ENCODE data around the gene PCDHA11.
"Not testable (repeated sequence)": the region's sequence is repeated elsewhere in the genome, so short reads cannot be mapped to it uniquely, and the experiment has no call there.

The PCDHA11 gene

GRCh38 chr5:140842798-140843733 lies 25.7 kb upstream of the PCDHA11 start:
- in situ Hi-C loops (cut with HindIII; ENCODE audit: low sequenced_read_pairs), result no loop called here

GRCh38 chr5:140848139-140849102 lies 20.3 kb upstream of the PCDHA11 start, which contains the start of gene PCDHA9:
Gene PCDHA9 (plus strand): TSS chr5:140848382. CDS start chr5:140848496, 114 bp downstream.
- in situ Hi-C loops (cut with HindIII; ENCODE audit: low sequenced_read_pairs); DNase-seq (ENCODE audit: low read depth); H3K4me3 ChIP-seq (ENCODE audit: low read depth, low read length): not testable (repeated sequence)

More at GRCh38 chr5:140842798-140843733, 25.7 kb upstream of the PCDHA11 start:
- DNase-seq (ENCODE audit: low read depth), result no peak
- H3K4me3 ChIP-seq (ENCODE audit: low read depth, low read length), result no peak overlapping the region
- TF ChIP-seq CTCF (IDR thresholded peaks at IDR 0.05; ENCODE audit: low read depth, low read length, missing control alignments), result no peak

GRCh38 chr5:140849831-140850634 lies 18.7 kb upstream of the PCDHA11 start:
- in situ Hi-C loops (cut with HindIII; ENCODE audit: low sequenced_read_pairs), result not testable (repeated sequence)

GRCh38 chr5:140855772-140856674 lies 12.7 kb upstream of the PCDHA11 start, which contains the start of gene PCDHA10:
Gene PCDHA10 (plus strand): TSS chr5:140855897. CDS start chr5:140856049, 152 bp downstream.
- TF ChIP-seq CTCF (IDR thresholded peaks at IDR 0.05; ENCODE audit: low read depth, low read length, missing control alignments), result no peak
- DNase-seq (ENCODE audit: low read depth), result no peak
- no peak within 1 kb of the TSS for H3K4me3 ChIP-seq (ENCODE audit: low read depth, low read length)
- in situ Hi-C loops (cut with HindIII; ENCODE audit: low sequenced_read_pairs), result no loop called here

More at GRCh38 chr5:140849831-140850634, 18.7 kb upstream of the PCDHA11 start:
- not testable (repeated sequence) for H3K4me3 ChIP-seq (ENCODE audit: low read depth, low read length); DNase-seq (ENCODE audit: low read depth)

- TF ChIP-seq CTCF (IDR thresholded peaks at IDR 0.05; ENCODE audit: low read depth, low read length, missing control alignments), result no peak
- no peak overlapping the region for H3K4me3 ChIP-seq (ENCODE audit: low read depth, low read length)
- in situ Hi-C loops (cut with HindIII; ENCODE audit: low sequenced_read_pairs), result no loop called here
- DNase-seq (ENCODE audit: low read depth), result no peak
Observed at GRCh38 chr5:140857177-140857986, 11.4 kb upstream of the PCDHA11 start.

- no peak for TF ChIP-seq CTCF (IDR thresholded peaks at IDR 0.05; ENCODE audit: low read depth, low read length, missing control alignments)
- in situ Hi-C loops (cut with HindIII; ENCODE audit: low sequenced_read_pairs), result no loop called here
- no peak overlapping the region for H3K4me3 ChIP-seq (ENCODE audit: low read depth, low read length)
- DNase-seq (ENCODE audit: low read depth), result no peak
Observed at GRCh38 chr5:140857987-140858240, 10.8 kb upstream of the PCDHA11 start.

Data from astrocyte of the cerebellum (primary cell).